Adrenal gland (tissue), 12 donors: Measurements from ENCODE around the gene NDUFAF2. TPM values are rescaled to one million over a fixed set of nuclear protein-coding genes. Genes with fewer than 3 reads are reported as not detected.

Source experiments
- DNase-seq, 7 donors: peaks; one replicate each; pipeline ENCODE4 v3.0.0-alpha.2; 2019 to 2020
- H3K27ac ChIP-seq, 5 donors: fragments of 200-600 bp; sonication (generic) in 4 of 5; 1 replicate in 3 of 5; 2 replicates in 2 of 5; pipeline versions ENCODE4 v1.5.1 to v1.8.0; 2016 to 2020; ENCODE audit warnings: mild to moderate bottlenecking in 1 of 5
- H3K27me3 ChIP-seq: fragments of 200-600 bp; 2 replicates; pipeline ENCODE4 v1.8.0; 2021
- H3K36me3 ChIP-seq, 2 donors: fragments of 200-600 bp; replicated peaks in 1 of 2; 1 replicate in 1 of 2; 2 replicates in 1 of 2; pipeline versions ENCODE4 v1.5.1 to v1.8.0; 2018 to 2022
- H3K4me1 ChIP-seq, 2 donors: fragments of 200-600 bp; replicated peaks in 1 of 2; 1 replicate in 1 of 2; 2 replicates in 1 of 2; pipeline versions ENCODE4 v1.5.1 to v1.8.0; 2018 to 2021
- H3K4me3 ChIP-seq, 4 donors: fragments of 200-600 bp; sonication (generic) in 3 of 4; one replicate each; pipeline ENCODE4 v1.5.1; 2016 to 2018
- H3K9me3 ChIP-seq, 3 donors: fragments of 200-600 bp; sonication (generic) in 1 of 3; replicated peaks in 1 of 3; 1 replicate in 2 of 3; 2 replicates in 1 of 3; pipeline versions ENCODE4 v1.5.1 to v1.8.0; 2016 to 2021
- POLR2A ChIP-seq, 2 donors: fragments of 450-650 bp; IDR thresholded peaks; one replicate each; pipeline ENCODE4 v1.6.1; 2017; ENCODE audit warnings: antibody characterized with exemption in 2 of 2, mild to moderate bottlenecking in 2 of 2, moderate library complexity in 1 of 2
- WGBS, 4 donors: extraction: QIAGEN DNeasy Blood & Tissue Kit in 2 of 4; methylation state at CpG; one replicate each; pipeline versions ENCODE4 v1.1.5 to v1.1.7; 2013 to 2017; 5-methylcytosine and 5-hydroxymethylcytosine counted together
- intact Hi-C, 2 donors: fragments of 100-400 bp; cut with DNase I; formaldehyde crosslinking; loops; one replicate each; pipeline versions ENCODE4 v1.14.1 to v1.15.0; 2022 to 2023
- polyA plus RNA-seq, 3 donors: library from polyadenylated mRNA; stranded (reverse); fragments of 200-250 nt in 2 of 3; fragments of 350-450 nt in 1 of 3; fragmentation: Illumina TruSeq in 1 of 3; extraction: RNeasy Lipid Tissue Mini Kit (QIAGEN cat#74804) in 1 of 3; gene quantifications; one replicate each; pipeline ENCODE4 v1.2.3, GENCODE V29; 2013 to 2014
- total RNA-seq, 9 donors: library from RNA; depleted of rRNA in 4 of 9; stranded (reverse); fragments of >200 nt in 4 of 9; fragments of 120-200 nt in 1 of 9; fragmentation: NEBNext Ultra II Directional in 1 of 9; extraction: Animal tissue kit (Norgen Biotek cat#: 25700) in 1 of 9; gene quantifications; one replicate each; pipeline versions ENCODE4 v1.1.0 to v1.2.4, GENCODE V29; 2013 to 2023
- TF ChIP-seq, protein P1 (sequence below), 6 experiments: fragments of 450-650 bp in 4 of 6; fragments of 200-600 bp in 2 of 6; sonication (generic) in 1 of 6; IDR thresholded peaks; 1 replicate in 5 of 6; 2 replicates in 1 of 6; pipeline versions ENCODE4 v1.5.1 to v1.8.0; 2016 to 2021; ENCODE audit warnings: antibody characterized with exemption in 6 of 6, mild to moderate bottlenecking in 2 of 6, moderate library complexity in 1 of 6
- donor health status: healthy with polysubstance abuse.
- donor health status: Bipolar disorder and iron deficiency.
- donor health status: DM: yes; HTN: yes; CAD: no.
- donor health status: DM: no; HTN: no; CAD: no.
- donor health status: DM: no; HTN: no; CAD: no.
- donor health status: DM: yes; HTN: yes; CAD: no.

The NDUFAF2 gene
- total and polyA plus RNA-seq, 12 donors = 12.0 to 127 (median 31.2) TPM

DNA sequence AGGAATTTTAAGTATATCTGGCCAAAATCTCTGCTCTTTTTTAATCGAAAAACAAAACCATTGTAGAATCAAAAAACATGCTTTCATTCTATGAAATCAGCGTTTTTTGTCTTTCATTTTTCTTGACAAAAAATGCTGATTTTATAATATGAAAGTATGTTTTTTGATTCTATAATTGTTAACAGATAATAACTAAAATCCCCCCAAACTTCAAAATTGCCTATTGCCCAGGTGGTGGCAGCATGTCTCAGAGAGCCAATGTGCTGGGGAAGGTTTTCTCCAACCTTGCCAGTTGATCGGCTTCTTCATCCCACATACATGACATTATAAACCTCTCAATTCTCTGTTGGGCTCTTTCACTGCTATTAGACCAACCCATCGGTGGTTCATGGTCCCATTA lies 222.4 kb downstream of the NDUFAF2 start:
- H3K27ac ChIP-seq = no peak overlapping the region
- WGBS, 4 donors = 59 to 72% (median 65%) methylated on average over 4 of the region's 4 CpGs
- peak in 2 of 7 donors; percentile 8 for DNase-seq
- H3K4me1 ChIP-seq = peaks cover 0 to 6% of the 10 kb centered on the region in 2 donors
- intact Hi-C loops = loop anchor here in 1 of 2 donors (10.0 kb wide), 1 partner anchor 167 kb away; the partner anchor contains the start of gene ZSWIM6
- H3K36me3 ChIP-seq = no peaks in the 10 kb centered on the region
- H3K9me3 ChIP-seq = no peaks in the 10 kb centered on the region
- TF ChIP-seq, protein P1, sequence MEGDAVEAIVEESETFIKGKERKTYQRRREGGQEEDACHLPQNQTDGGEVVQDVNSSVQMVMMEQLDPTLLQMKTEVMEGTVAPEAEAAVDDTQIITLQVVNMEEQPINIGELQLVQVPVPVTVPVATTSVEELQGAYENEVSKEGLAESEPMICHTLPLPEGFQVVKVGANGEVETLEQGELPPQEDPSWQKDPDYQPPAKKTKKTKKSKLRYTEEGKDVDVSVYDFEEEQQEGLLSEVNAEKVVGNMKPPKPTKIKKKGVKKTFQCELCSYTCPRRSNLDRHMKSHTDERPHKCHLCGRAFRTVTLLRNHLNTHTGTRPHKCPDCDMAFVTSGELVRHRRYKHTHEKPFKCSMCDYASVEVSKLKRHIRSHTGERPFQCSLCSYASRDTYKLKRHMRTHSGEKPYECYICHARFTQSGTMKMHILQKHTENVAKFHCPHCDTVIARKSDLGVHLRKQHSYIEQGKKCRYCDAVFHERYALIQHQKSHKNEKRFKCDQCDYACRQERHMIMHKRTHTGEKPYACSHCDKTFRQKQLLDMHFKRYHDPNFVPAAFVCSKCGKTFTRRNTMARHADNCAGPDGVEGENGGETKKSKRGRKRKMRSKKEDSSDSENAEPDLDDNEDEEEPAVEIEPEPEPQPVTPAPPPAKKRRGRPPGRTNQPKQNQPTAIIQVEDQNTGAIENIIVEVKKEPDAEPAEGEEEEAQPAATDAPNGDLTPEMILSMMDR (IDR thresholded peaks at IDR 0.05) = peak in 3 of 6 experiments; percentile 23 to 27 (median 24)
- TF ChIP-seq POLR2A (IDR thresholded peaks at IDR 0.05) = no peak
- no peak overlapping the region for H3K4me3 ChIP-seq
- no peaks in the 10 kb centered on the region for H3K27me3 ChIP-seq

DNA sequence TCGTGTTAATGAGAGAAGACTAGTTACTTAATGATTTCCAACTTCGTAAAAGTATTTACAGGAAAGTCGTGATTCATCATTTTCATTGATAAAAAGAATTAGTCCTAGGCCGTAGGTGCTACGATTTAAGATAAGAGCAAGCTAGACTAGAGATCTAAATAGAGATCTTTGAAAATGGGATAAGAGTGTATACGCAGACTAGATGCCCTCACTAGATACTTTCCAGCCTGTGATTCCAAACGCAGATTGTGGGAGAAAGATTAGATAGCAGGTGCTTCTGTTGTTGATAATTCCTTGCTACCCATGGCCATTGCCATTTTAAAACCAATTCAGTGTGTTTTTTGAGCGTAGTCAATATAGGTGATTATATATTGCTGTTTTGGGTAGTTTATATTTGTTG lies 223.9 kb downstream of the NDUFAF2 start:
- Histone ChIP-seq H3K27ac (no peak overlapping the region), H3K36me3 (no peaks in the 10 kb centered on the region), H3K9me3 (no peaks in the 10 kb centered on the region), H3K4me1 (no peaks in the 10 kb centered on the region), H3K4me3 (no peak overlapping the region), H3K27me3 (no peaks in the 10 kb centered on the region)
- DNase-seq = no peak
- intact Hi-C loops = loop anchor here in 1 of 2 donors (10.0 kb wide), 1 partner anchor 166 kb away; the partner anchor contains the start of gene ZSWIM6
- TF ChIP-seq POLR2A (IDR thresholded peaks at IDR 0.05) = no peak
- TF ChIP-seq, protein P1 (IDR thresholded peaks at IDR 0.05) = no peak
- WGBS, 4 donors = 91 to 95% (median 94%) methylated on average over 8 of the region's 8 CpGs

DNA sequence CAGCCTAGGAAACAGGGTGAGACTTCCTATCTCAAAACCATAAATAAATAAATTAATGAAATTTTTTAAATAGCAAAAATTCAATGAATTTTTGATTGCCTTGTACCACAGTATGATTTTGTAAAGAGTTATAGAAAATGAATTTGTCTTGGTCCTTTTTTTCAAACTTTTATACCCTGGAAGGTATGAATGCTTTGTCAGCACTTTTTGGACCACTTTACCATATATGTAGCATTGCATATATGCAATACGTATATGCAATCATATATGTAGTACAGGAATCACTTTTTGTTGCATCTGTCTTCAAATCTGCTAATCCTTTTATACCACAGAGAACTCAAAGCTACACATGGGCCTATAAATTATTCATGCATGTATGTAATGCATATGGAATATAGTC lies 226.5 kb downstream of the NDUFAF2 start:
- no peaks in the 10 kb centered on the region for H3K36me3 ChIP-seq
- WGBS, 4 donors = 86 to 100% (median 96%) methylated on average over 1 of the region's 1 CpG
- H3K27me3 ChIP-seq = no peaks in the 10 kb centered on the region
- H3K27ac ChIP-seq = no peak overlapping the region
- no peaks in the 10 kb centered on the region for H3K9me3 ChIP-seq
- DNase-seq = no peak
- H3K4me3 ChIP-seq = no peak overlapping the region
- intact Hi-C loops = loop anchor here in 1 of 2 donors (10.0 kb wide), 1 partner anchor 153 kb away; no protein-coding TSS in a partner anchor
- TF ChIP-seq, protein P1 (IDR thresholded peaks at IDR 0.05) = no peak
- no peak for TF ChIP-seq POLR2A (IDR thresholded peaks at IDR 0.05)
- H3K4me1 ChIP-seq = no peaks in the 10 kb centered on the region

DNA sequence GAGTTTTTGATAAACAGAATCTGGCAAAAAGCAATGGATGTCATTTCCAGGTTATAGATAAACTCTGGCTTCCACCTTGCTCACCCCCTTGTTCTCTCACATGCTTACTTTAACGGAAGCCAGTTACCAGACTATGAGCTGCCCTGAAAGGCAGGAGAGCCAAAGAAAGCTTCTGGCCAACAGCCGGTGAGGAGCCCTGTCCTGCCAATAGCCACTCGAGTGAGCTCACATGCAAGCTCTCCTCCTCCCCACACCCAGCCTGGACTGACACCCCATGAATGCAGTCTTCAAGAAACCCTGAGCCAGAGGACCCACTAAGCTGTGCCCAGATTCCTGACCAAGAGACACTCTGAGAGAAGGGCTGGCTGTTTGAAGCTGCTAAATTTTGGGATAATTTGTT lies 231.6 kb downstream of the NDUFAF2 start:
- DNase-seq = no peak
- Histone ChIP-seq H3K27me3 (no peaks in the 10 kb centered on the region), H3K36me3 (no peaks in the 10 kb centered on the region), H3K4me1 (no peaks in the 10 kb centered on the region), H3K9me3 (no peaks in the 10 kb centered on the region), H3K4me3 (no peak overlapping the region), H3K27ac (no peak overlapping the region)
- TF ChIP-seq, protein P1 (IDR thresholded peaks at IDR 0.05) = no peak
- TF ChIP-seq POLR2A (IDR thresholded peaks at IDR 0.05) = no peak
- intact Hi-C loops = loop anchor here in 1 of 2 donors (10.0 kb wide), 1 partner anchor 148 kb away; no protein-coding TSS in a partner anchor
- 88 to 100% (median 96%) methylated on average over 3 of the region's 3 CpGs for WGBS, 4 donors
